HUES64 (cell line): ENCODE measurements around the gene GPR158.

Experiments used
- H3K27ac ChIP-seq: 2 replicates; pipeline ENCODE4 v1.7.0; 2013; ENCODE audit warnings: low read depth, low read length, inconsistent platforms
- H3K27me3 ChIP-seq: 2 replicates; pipeline ENCODE4 v1.6.1; 2013; ENCODE audit warnings: mild to moderate bottlenecking, low read length; ENCODE audit not compliant: insufficient read depth
- H3K36me3 ChIP-seq: 2 replicates; pipeline ENCODE4 v1.6.1; 2013; ENCODE audit warnings: mild to moderate bottlenecking, low read length; ENCODE audit not compliant: insufficient read depth
- H3K4me1 ChIP-seq: 2 replicates; pipeline ENCODE4 v1.6.1; 2013; ENCODE audit warnings: mild to moderate bottlenecking, low read length, moderate library complexity; ENCODE audit not compliant: insufficient read depth
- H3K4me3 ChIP-seq: 2 replicates; pipeline ENCODE4 v1.5.1; 2013; ENCODE audit warnings: mild to moderate bottlenecking, low read length, moderate library complexity
- H3K9ac ChIP-seq: 2 replicates; pipeline ENCODE4 v1.6.1; 2013; ENCODE audit warnings: mild to moderate bottlenecking, low read depth, low read length
- H3K9me3 ChIP-seq: 2 replicates; pipeline ENCODE4 v1.6.1; 2013; ENCODE audit warnings: low read depth, low read length; ENCODE audit not compliant: insufficient read depth
- WGBS: fragments of 150-250, 120-280 bp; methylation state at CpG from one replicate; pipeline ENCODE4 v1.1.7; 2013; ENCODE audit warnings: missing lambda C conversion rate; 5-methylcytosine and 5-hydroxymethylcytosine counted together

The GPR158 gene

GRCh38 chr10:25206693-25207414 is 32.1 kb downstream of the GPR158 start:
- Histone ChIP-seq H3K4me3 (no peak overlapping the region), H3K9me3 (no peaks in the 10 kb centered on the region), H3K27ac (no peak overlapping the region), H3K4me1 (no peaks in the 10 kb centered on the region), H3K9ac (no peak overlapping the region), H3K36me3 (no peaks in the 10 kb centered on the region), H3K27me3 (no peaks in the 10 kb centered on the region)
- WGBS, result 80% methylated on average over 4 of the region's 4 CpGs

GRCh38 chr10:25209618-25210017 is 34.8 kb downstream of the GPR158 start:
- Histone ChIP-seq H3K9me3 (no peaks in the 10 kb centered on the region), H3K4me1 (no peaks in the 10 kb centered on the region), H3K27me3 (no peaks in the 10 kb centered on the region), H3K36me3 (no peaks in the 10 kb centered on the region), H3K9ac (no peak overlapping the region), H3K27ac (no peak overlapping the region), H3K4me3 (no peak overlapping the region)
- 85% methylated on average over 2 of the region's 2 CpGs for WGBS

GRCh38 chr10:25210265-25210664 is 35.5 kb downstream of the GPR158 start:
- Histone ChIP-seq H3K27me3 (no peaks in the 10 kb centered on the region), H3K9ac (no peak overlapping the region), H3K9me3 (no peaks in the 10 kb centered on the region), H3K4me1 (no peaks in the 10 kb centered on the region), H3K36me3 (no peaks in the 10 kb centered on the region), H3K4me3 (no peak overlapping the region), H3K27ac (no peak overlapping the region)
- 94% methylated on average over 2 of the region's 2 CpGs for WGBS

- Histone ChIP-seq H3K36me3 (no peaks in the 10 kb centered on the region), H3K4me3 (no peak overlapping the region), H3K27me3 (no peaks in the 10 kb centered on the region), H3K9ac (no peak overlapping the region), H3K27ac (no peak overlapping the region), H3K9me3 (no peaks in the 10 kb centered on the region), H3K4me1 (no peaks in the 10 kb centered on the region)
- WGBS, result 86% methylated on average over 1 of the region's 1 CpG
Measured at GRCh38 chr10:25220156-25220555, 45.4 kb downstream of the GPR158 start.

GRCh38 chr10:25222085-25222660 is 47.4 kb downstream of the GPR158 start:
- Histone ChIP-seq H3K9ac (no peak overlapping the region), H3K27ac (no peak overlapping the region), H3K4me1 (no peaks in the 10 kb centered on the region), H3K36me3 (no peaks in the 10 kb centered on the region), H3K4me3 (no peak overlapping the region), H3K27me3 (no peaks in the 10 kb centered on the region), H3K9me3 (no peaks in the 10 kb centered on the region)
- 92% methylated on average over 7 of the region's 7 CpGs for WGBS

- no peak overlapping the region for H3K4me3 ChIP-seq
- H3K9me3 ChIP-seq, result no peaks in the 10 kb centered on the region
- 17% methylated on average over 5 of the region's 7 CpGs for WGBS
- no peaks in the 10 kb centered on the region for H3K4me1 ChIP-seq
- no peaks in the 10 kb centered on the region for H3K27me3 ChIP-seq
- no peaks in the 10 kb centered on the region for H3K36me3 ChIP-seq
- no peak overlapping the region for H3K27ac ChIP-seq
- no peak overlapping the region for H3K9ac ChIP-seq
Measured at GRCh38 chr10:25226775-25227682, 52.2 kb downstream of the GPR158 start.

GRCh38 chr10:25231751-25232150 is 57.0 kb downstream of the GPR158 start:
- Histone ChIP-seq H3K27ac (no peak overlapping the region), H3K27me3 (no peaks in the 10 kb centered on the region), H3K4me3 (no peak overlapping the region), H3K9me3 (no peaks in the 10 kb centered on the region), H3K36me3 (no peaks in the 10 kb centered on the region), H3K4me1 (no peaks in the 10 kb centered on the region), H3K9ac (no peak overlapping the region)
- 91% methylated on average over 2 of the region's 2 CpGs for WGBS

GRCh38 chr10:25232204-25232603 is 57.4 kb downstream of the GPR158 start:
- H3K36me3 ChIP-seq, result no peaks in the 10 kb centered on the region
- no peaks in the 10 kb centered on the region for H3K9me3 ChIP-seq
- H3K4me1 ChIP-seq, result no peaks in the 10 kb centered on the region
- no peak overlapping the region for H3K4me3 ChIP-seq
- no peak overlapping the region for H3K27ac ChIP-seq
- WGBS, result 86% methylated on average over 2 of the region's 2 CpGs
- H3K27me3 ChIP-seq, result no peaks in the 10 kb centered on the region
- H3K9ac ChIP-seq, result no peak overlapping the region

GRCh38 chr10:25245165-25245564 is 70.4 kb downstream of the GPR158 start:
- WGBS, result 69% methylated on average over 1 of the region's 1 CpG

GRCh38 chr10:25257646-25258045 is 82.8 kb downstream of the GPR158 start:
- peaks cover 5% of the 10 kb centered on the region; the same call in 1 of the 2 replicates for H3K4me1 ChIP-seq
- WGBS, result 97% methylated on average over 5 of the region's 5 CpGs
- H3K9ac ChIP-seq, result no peak overlapping the region
- no peak overlapping the region for H3K4me3 ChIP-seq
- no peaks in the 10 kb centered on the region for H3K27me3 ChIP-seq
- no peaks in the 10 kb centered on the region for H3K36me3 ChIP-seq
- no peak overlapping the region for H3K27ac ChIP-seq
- no peaks in the 10 kb centered on the region for H3K9me3 ChIP-seq

More at GRCh38 chr10:25245165-25245564, 70.4 kb downstream of the GPR158 start:
- Histone ChIP-seq H3K36me3 (no peaks in the 10 kb centered on the region), H3K4me1 (no peaks in the 10 kb centered on the region), H3K4me3 (no peak overlapping the region), H3K27me3 (no peaks in the 10 kb centered on the region), H3K27ac (no peak overlapping the region), H3K9me3 (no peaks in the 10 kb centered on the region), H3K9ac (no peak overlapping the region)

GRCh38 chr10:25261110-25261509 is 86.3 kb downstream of the GPR158 start:
- no peak overlapping the region for H3K4me3 ChIP-seq
- no peaks in the 10 kb centered on the region for H3K27me3 ChIP-seq
- WGBS, result 78% methylated on average over 2 of the region's 2 CpGs
- H3K9me3 ChIP-seq, result no peaks in the 10 kb centered on the region
- H3K4me1 ChIP-seq, result no peaks in the 10 kb centered on the region
- H3K9ac ChIP-seq, result no peak overlapping the region
- H3K36me3 ChIP-seq, result no peaks in the 10 kb centered on the region
- no peak overlapping the region for H3K27ac ChIP-seq
